Mammary epithelial cell (primary cell): Measurements from ENCODE around the gene MRPL52.

Experiments
- EZH2 ChIP-seq: IDR thresholded peaks from 2 replicates; pipeline ENCODE4 v1.6.1; 2012; ENCODE audit warnings: low read length, inconsistent platforms, borderline replicate concordance
- TF ChIP-seq, protein P1 (sequence below), 2 donors: IDR thresholded peaks in 1 of 2; conservative IDR thresholded peaks in 1 of 2; 2 replicates each; pipeline ENCODE4 v1.5.1; 2011 to 2012; ENCODE audit warnings: inconsistent platforms in 2 of 2, low read length in 2 of 2, mild to moderate bottlenecking in 2 of 2, control low read depth in 1 of 2, low read depth in 1 of 2; ENCODE audit not compliant: insufficient read depth in 1 of 2; ENCODE audit errors: extremely low read depth in 1 of 2

DNA sequence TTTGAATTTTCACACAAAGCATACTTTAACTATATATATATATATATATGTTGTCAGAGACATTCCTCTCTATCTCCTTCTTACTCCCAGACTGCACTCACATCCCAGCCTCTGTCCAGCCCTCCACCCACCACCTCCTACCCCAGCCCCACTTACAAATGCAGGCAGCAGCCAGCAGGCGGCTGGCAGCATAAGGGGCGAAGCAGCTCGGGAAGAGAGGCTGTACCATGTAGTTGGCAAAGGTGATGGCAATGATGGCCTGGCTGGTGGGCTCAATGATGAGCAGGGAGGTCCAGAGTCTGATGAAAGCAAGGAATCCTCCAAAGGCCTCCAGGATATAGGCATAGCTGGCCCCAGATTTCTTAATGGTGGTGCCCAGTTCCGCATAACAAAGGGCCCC is 16.9 kb upstream of the MRPL52 start:
- TF ChIP-seq, protein P1, sequence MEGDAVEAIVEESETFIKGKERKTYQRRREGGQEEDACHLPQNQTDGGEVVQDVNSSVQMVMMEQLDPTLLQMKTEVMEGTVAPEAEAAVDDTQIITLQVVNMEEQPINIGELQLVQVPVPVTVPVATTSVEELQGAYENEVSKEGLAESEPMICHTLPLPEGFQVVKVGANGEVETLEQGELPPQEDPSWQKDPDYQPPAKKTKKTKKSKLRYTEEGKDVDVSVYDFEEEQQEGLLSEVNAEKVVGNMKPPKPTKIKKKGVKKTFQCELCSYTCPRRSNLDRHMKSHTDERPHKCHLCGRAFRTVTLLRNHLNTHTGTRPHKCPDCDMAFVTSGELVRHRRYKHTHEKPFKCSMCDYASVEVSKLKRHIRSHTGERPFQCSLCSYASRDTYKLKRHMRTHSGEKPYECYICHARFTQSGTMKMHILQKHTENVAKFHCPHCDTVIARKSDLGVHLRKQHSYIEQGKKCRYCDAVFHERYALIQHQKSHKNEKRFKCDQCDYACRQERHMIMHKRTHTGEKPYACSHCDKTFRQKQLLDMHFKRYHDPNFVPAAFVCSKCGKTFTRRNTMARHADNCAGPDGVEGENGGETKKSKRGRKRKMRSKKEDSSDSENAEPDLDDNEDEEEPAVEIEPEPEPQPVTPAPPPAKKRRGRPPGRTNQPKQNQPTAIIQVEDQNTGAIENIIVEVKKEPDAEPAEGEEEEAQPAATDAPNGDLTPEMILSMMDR (conservative IDR thresholded peaks at IDR 0.05 in 1 of 2, IDR thresholded peaks at IDR 0.05 in 1 of 2; ENCODE audit: extremely low read depth in 1 of 2, insufficient read depth in 1 of 2, low read depth in 1 of 2, low read length in 2 of 2): no peak
- TF ChIP-seq EZH2: no peak
